HG03520 (cell line): ENCODE measurements around the gene TTLL13.
A peak's percentile ranks its signal among the peaks of the same experiment; 100 is the strongest.
"Not testable (repeated sequence)": the region's sequence is repeated elsewhere in the genome, so short reads cannot be mapped to it uniquely, and the experiment has no call there.

Experiments
- ATAC-seq: cut with Tn5 transposase; IDR thresholded peaks from one replicate; pipeline ENCODE4 v1.9.1; 2021; ENCODE audit warnings: mild to moderate bottlenecking, moderate library complexity; ENCODE audit not compliant: unreplicated experiment

The TTLL13 gene

DNA sequence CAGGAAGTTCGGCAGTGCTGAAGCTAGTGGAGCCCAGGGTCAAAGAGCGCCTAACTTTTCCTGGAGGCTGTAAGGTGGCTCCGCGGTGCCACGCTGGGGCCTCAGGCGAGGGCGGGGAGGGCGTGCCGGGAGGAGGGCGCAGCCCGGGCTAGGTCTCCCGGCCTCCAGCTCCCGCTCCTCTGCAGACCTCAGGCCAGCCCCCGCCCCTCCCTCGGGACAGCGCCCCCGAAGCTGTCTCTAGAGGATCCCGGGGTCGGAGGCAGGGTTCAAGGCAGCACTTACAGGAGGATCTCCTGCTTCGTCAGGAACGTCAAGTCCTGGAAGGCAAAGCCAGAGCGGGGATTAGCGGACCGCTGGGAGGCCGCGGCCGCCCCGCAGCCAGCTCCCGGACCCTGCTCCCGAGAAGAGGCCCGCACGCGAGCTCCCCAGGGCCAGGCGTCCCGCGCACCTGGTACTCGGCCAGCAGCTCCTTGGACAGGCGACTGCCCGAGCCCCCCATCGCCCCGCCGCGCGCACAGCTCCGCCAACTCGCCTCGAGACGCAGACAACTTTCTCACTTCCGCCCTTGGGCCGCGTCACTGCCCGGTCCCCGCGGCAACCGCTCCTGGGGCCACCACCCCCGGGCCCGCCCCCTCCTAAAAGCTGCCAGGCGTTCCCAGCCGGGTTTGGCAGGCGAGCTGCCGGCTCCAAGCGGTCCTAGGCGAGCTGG is 15.8 kb upstream of the TTLL13 start, which contains the start of gene CIB1:
TSS of gene CIB1 (minus strand) at position 555 of the 709 bp plus-strand sequence. CDS start at position 499, 56 bp downstream.
- peak; percentile 83 for ATAC-seq

GRCh38 chr15:90234096-90234988 is 15.0 kb upstream of the TTLL13 start, which contains the start of gene GDPGP1:
TSS of gene GDPGP1 (plus strand) at chr15:90234209. CDS start at chr15:90240909, 6,700 bp downstream.
- ATAC-seq = peak; percentile 63

GRCh38 chr15:90239371-90239770 is 10.0 kb upstream of the TTLL13 start:
- ATAC-seq = no peak

GRCh38 chr15:90240856-90241255 is 8.5 kb upstream of the TTLL13 start:
- no peak for ATAC-seq

DNA sequence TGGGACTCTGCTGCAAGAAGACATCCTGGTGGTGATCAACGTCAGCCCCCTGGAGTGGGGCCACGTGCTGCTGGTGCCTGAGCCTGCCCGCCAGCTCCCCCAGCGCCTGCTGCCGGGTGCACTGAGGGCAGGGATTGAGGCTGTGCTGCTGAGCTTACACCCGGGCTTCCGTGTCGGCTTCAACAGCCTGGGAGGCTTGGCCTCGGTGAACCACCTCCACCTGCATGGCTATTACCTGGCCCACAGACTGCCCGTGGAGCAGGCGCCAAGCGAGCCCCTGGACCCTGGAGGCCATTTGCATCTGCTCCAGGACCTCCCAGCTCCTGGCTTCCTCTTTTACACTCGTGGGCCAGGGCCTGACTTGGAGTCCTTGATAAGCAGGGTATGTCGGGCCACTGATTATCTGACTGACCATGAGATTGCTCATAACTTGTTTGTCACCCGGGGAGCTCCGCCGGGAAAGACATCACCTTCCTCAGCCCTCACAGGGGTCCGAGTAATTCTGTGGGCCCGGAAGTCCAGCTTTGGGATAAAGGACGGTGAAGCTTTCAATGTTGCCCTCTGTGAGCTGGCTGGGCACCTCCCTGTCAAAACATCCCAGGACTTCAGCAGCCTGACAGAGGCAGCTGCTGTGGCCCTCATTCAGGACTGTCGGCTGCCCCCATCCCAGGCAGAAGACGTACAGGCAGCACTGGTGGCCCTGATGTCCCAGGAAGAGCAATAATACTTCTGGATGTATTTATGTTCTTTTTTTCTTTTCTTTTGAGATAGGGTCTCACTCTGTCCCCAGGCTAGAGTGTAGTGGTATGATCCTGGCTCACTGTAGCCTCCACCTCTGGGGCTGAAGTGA is 7.8 kb upstream of the TTLL13 start:
- no peak for ATAC-seq

DNA sequence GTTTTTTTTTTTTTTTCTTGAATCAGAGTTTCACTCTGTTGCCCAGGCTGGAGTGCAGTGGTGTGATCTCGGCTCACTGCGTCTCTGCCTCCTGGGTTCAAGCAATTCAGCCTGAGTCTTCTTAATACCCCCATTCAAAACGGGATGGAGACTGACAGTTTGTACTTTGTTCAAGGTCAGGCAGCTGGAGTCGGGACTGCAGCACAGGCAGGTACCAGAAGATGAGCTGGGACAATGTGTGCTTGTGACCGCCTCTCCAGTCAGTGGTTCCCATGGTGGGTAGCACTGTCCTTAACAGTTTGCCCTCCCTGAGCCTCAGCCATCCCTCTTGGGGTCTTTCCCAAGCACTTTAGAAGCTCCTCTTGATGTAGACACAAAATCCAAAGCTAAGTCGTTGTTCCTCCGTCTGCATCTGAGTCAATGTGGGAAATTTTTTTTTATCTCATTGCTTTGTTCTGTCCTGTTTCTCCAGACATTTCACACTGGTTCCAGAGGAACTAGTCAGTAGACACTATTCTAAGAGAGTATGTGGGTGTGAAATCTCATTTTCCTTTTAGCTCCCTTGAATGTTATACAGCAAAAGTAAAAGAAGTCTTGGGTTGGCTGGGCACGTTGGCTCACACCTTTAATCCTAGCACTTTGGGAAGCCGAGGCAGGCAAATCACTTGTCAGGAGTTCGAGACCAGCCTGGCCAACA is 5.3 kb upstream of the TTLL13 start:
- ATAC-seq = no peak

DNA sequence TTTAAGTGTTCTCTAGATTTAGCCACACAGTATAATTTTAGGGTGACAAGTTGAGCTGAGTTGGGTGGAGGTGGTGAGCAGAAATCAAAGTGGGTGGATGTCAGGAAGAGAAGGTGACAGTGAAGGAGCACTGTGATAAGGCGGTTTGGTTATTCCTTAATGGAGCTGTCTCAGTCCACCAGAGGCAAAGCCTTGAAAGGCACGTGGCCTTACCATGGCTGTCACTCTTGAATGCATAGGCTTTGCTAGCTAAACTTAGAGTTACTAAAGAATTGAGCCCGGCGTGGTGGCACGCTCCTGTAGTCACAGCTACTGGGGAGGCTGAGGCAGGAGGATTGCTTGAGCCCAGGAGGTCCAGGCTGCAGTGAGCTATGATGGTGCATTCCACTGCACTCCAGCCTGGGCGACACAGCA is 560 bp upstream of the TTLL13 start:
- no peak for ATAC-seq

DNA sequence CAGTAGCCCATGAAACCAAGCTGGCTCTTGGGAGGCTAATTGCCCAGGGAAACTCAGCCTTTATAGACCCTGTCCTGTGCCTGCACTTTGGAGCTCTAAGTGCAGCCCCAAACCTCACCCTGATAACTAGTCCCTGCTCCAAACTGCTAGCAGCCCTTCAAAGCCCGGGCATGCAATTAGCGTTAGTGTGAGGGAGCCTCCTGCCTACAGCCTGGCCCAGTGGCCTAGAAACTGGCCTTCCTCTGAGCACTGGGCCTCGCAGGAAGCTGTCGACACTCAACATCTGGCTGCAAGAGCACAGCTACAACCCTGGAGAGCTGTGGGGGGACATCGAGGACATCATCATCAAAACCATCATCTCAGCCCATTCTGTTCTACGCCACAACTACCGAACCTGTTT is 8.4 kb downstream of the TTLL13 start:
- ATAC-seq = no peak

GRCh38 chr15:90259524-90259923 is 10.2 kb downstream of the TTLL13 start:
- peak; percentile 75 for ATAC-seq

DNA sequence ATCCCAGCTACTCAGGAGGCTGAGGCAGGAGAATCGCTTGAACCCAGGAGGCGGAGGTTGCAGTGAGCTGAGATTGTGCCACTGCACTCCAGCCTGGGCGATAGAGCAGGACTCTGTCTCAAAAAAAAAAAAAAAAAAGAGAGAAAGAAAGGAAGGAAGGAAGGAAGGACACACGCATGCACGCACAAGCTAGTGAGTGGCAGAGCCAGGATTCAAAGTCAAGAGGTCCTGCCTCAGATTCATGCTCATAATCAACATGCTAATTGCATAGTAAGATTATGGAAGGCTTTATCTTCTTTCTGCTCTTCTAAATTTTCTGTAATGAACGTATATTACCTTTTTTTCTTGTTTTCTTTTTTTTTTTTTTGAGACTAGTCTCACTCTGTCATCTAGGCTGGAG is 11.4 kb downstream of the TTLL13 start:
- ATAC-seq = not testable (repeated sequence)

GRCh38 chr15:90261811-90262210 is 12.5 kb downstream of the TTLL13 start:
- ATAC-seq = no peak

DNA sequence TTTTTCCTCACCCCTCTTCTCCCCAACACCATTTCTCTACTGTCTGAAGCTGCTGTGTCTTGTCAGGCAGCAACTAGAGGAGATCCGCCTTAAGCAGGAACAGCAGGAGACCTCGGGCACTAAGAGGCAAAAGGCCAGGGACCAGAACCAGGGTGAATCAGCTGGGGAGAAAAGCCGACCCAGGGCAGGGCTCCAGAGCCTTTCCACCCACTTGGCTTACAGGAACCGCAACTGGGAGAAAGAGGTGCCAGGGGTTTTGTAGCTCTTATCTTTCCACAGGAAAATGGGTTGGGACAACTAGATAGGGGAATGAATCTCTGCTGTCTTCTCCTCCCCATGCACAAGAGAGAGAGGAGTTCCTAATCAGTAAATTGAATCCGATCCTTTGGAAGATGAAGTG is 13.1 kb downstream of the TTLL13 start:
- ATAC-seq = no peak

GRCh38 chr15:90264671-90265070 is 15.3 kb downstream of the TTLL13 start:
- no peak for ATAC-seq

- peak; percentile 85 for ATAC-seq
Measured at GRCh38 chr15:90265271-90266060, 16.1 kb downstream of the TTLL13 start, which contains the start of gene NGRN. TSS of gene NGRN (plus strand) at chr15:90265672. CDS start at chr15:90265713, 41 bp downstream.

DNA sequence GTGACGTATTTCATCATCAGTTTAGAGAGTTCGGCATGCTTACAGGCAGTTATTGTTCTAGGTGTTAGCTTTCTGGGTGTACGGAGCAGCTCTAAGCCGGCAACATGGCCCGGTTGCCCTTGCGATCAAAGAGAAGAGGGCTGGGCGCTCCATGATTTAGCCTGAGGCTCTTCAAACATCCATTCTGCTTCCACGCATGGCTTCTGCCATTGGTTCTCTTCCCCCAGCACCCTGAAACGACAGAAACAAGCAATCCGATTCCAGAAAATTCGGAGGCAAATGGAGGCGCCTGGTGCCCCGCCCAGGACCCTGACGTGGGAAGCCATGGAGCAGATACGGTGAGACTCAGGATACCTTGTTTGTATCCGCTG is 16.7 kb downstream of the TTLL13 start:
- no peak for ATAC-seq

- ATAC-seq = no peak
Measured at GRCh38 chr15:90266485-90266884, 17.1 kb downstream of the TTLL13 start.

DNA sequence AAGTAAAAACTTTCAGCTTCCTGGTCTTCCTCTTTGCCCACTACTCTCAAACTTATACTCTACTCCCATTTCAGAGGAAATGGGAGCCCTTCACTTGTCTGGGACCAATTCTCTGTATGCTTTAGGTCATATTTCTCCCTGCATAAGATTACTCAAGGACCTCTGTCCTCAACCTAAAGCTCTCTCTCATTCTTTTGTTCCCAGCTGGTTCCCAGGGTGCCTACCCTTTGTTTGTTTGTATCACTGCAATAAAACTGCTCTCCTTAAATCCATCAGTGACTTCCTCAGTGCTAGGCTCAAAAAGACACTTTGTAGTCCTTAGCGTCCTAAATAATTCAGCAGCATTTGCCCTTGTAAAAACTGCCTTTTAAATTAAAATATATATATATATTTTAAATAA is 19.1 kb downstream of the TTLL13 start:
- ATAC-seq = no peak

DNA sequence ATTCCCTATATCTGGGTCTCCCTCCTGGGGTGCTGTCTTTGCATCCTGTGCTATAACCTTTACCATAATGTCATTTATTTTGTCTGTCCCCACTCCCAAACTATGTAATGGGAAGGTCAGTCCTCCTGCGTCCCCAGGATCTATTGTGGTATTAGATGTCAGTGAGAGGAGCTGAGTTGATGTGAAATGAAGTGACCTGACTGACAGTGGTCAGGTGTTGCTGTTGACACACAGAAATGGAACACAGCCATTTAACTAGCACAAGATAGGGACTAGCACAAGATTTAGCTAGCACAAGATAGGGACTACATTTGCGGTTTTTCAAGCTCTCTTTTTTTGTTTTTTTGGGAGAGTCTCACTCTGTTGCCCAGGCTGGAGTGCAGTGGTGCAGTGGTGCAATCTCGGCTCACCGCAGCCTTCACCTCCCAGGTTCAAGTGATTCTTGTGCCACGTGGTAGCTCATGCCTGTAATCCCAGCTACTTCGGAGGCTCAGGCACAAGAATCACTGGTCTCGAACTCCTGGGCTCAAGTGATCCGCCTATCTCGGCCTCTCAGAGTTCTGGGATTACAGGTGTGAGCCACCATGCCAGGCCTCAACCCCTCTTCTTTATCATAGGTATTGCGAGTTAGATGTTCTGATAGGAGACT is 21.3 kb downstream of the TTLL13 start:
- ATAC-seq = no peak
